ENCODE results near the gene TBC1D1. TPM values are rescaled to one million over a fixed set of nuclear protein-coding genes. Genes with fewer than 3 reads are reported as not detected.

TBC1D1 gene
- polyA plus RNA-seq, 3 donors = 23.3 to 70.0 (median 31.5) TPM

DNA sequence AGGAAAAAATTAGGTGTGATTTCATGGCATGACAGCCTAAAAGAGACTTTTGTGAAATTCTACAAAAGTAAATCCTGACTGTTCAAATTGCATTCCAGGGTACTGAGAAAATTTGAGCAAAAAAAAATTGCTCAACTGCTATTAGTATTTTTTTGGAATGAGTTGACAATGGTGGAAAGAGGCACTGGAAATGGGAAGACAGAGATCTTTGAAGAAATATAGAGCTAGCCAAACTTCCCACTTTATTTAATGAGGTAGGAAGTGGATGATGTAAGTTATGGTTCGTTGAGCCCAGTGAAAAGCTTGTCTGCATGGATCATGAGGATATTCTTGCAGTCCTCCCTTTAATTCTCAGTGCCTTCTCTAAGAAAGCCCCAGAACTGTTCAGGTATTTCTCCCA lies 253.1 kb downstream of the TBC1D1 start:
- Histone ChIP-seq H3K4me2 (replicated peaks; ENCODE audit: extremely low read depth, low read length, poor library complexity, severe bottlenecking) (no peak overlapping the region), H3K4me1 (ENCODE audit: control insufficient read depth in 1 of 2, insufficient read depth in 2 of 2, low read length in 2 of 2) (no peaks in the 10 kb centered on the region), H3K27me3 (ENCODE audit: control insufficient read depth in 2 of 2, insufficient read depth in 2 of 2, low read length in 2 of 2) (no peaks in the 10 kb centered on the region), H2AFZ (ENCODE audit: insufficient read depth, low read depth, low read length, poor library complexity, severe bottlenecking) (no peak overlapping the region), H3K36me3 (replicated peaks in 1 of 2; ENCODE audit: control insufficient read depth in 1 of 2, insufficient read depth in 2 of 2, low read length in 2 of 2) (peaks cover 20 to 39% of the 10 kb centered on the region in 2 donors), H3K79me2 (ENCODE audit: insufficient read depth, low read length) (no peaks in the 10 kb centered on the region), H3K9me3 (replicated peaks in 1 of 2; ENCODE audit: control insufficient read depth in 1 of 2, insufficient read depth in 1 of 2, low read length in 2 of 2) (no peaks in the 10 kb centered on the region), H3K9ac (ENCODE audit: insufficient read depth, low read length, poor library complexity, severe bottlenecking) (no peak overlapping the region), H3K27ac (ENCODE audit: low read depth in 1 of 2, low read length in 2 of 2) (no peak overlapping the region), H3K4me3 (replicated peaks in 1 of 3; ENCODE audit: low read depth in 2 of 3, low read length in 3 of 3) (no peak overlapping the region), H4K20me1 (ENCODE audit: insufficient read depth, low read length) (no peaks in the 10 kb centered on the region)
- Mint-ChIP-seq H3K27me3 (ENCODE audit: low read depth in 3 of 3) (peaks cover 0 to 1% (median 0%) of the 10 kb centered on the region in 3 donors), H3K36me3 (peaks cover 28 to 38% of the 10 kb centered on the region in 2 donors), H3K27ac (peak overlapping the region in 1 of 7 donors; percentile 55), H3K4me1 (no peaks in the 10 kb centered on the region), H3K4me3 (no peak overlapping the region), H3K9me3 (peaks cover 0 to 2% (median 0%) of the 10 kb centered on the region in 7 donors)
- WGBS (ENCODE audit: insufficient coverage) = no CpG with 5 or more reads among the region's 1 CpG
- TF ChIP-seq, protein P1, sequence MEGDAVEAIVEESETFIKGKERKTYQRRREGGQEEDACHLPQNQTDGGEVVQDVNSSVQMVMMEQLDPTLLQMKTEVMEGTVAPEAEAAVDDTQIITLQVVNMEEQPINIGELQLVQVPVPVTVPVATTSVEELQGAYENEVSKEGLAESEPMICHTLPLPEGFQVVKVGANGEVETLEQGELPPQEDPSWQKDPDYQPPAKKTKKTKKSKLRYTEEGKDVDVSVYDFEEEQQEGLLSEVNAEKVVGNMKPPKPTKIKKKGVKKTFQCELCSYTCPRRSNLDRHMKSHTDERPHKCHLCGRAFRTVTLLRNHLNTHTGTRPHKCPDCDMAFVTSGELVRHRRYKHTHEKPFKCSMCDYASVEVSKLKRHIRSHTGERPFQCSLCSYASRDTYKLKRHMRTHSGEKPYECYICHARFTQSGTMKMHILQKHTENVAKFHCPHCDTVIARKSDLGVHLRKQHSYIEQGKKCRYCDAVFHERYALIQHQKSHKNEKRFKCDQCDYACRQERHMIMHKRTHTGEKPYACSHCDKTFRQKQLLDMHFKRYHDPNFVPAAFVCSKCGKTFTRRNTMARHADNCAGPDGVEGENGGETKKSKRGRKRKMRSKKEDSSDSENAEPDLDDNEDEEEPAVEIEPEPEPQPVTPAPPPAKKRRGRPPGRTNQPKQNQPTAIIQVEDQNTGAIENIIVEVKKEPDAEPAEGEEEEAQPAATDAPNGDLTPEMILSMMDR (IDR thresholded peaks at IDR 0.05) = no peak
- DNase-seq = no peak
- intact Hi-C loops (cut with micrococcal nuclease) = no loop called here

- no peaks in the 10 kb centered on the region for H3K4me1 Mint-ChIP-seq
These were observed 254.3 kb downstream of the TBC1D1 start for GRCh38 chr4:38145033-38145678.

More at GRCh38 chr4:38145033-38145678, 254.3 kb downstream of the TBC1D1 start:
- Histone ChIP-seq H3K9me3 (replicated peaks in 1 of 2; ENCODE audit: control insufficient read depth in 1 of 2, insufficient read depth in 1 of 2, low read length in 2 of 2) (no peaks in the 10 kb centered on the region), H3K4me3 (replicated peaks in 1 of 3; ENCODE audit: low read depth in 2 of 3, low read length in 3 of 3) (no peak overlapping the region), H3K4me1 (ENCODE audit: control insufficient read depth in 1 of 2, insufficient read depth in 2 of 2, low read length in 2 of 2) (no peaks in the 10 kb centered on the region), H3K9ac (ENCODE audit: insufficient read depth, low read length, poor library complexity, severe bottlenecking) (no peak overlapping the region), H3K79me2 (ENCODE audit: insufficient read depth, low read length) (no peaks in the 10 kb centered on the region), H3K36me3 (replicated peaks in 1 of 2; ENCODE audit: control insufficient read depth in 1 of 2, insufficient read depth in 2 of 2, low read length in 2 of 2) (peaks cover 9 to 27% of the 10 kb centered on the region in 2 donors), H3K27me3 (ENCODE audit: control insufficient read depth in 2 of 2, insufficient read depth in 2 of 2, low read length in 2 of 2) (no peaks in the 10 kb centered on the region), H2AFZ (ENCODE audit: insufficient read depth, low read depth, low read length, poor library complexity, severe bottlenecking) (no peak overlapping the region), H4K20me1 (ENCODE audit: insufficient read depth, low read length) (no peaks in the 10 kb centered on the region), H3K27ac (ENCODE audit: low read depth in 1 of 2, low read length in 2 of 2) (no peak overlapping the region), H3K4me2 (replicated peaks; ENCODE audit: extremely low read depth, low read length, poor library complexity, severe bottlenecking) (no peak overlapping the region)
- Mint-ChIP-seq H3K36me3 (peaks cover 16 to 27% of the 10 kb centered on the region in 2 donors), H3K9me3 (peaks cover 0 to 2% (median 0%) of the 10 kb centered on the region in 7 donors), H3K27ac (no peak overlapping the region), H3K27me3 (ENCODE audit: low read depth in 3 of 3) (peaks cover 0 to 2% (median 2%) of the 10 kb centered on the region in 3 donors), H3K4me3 (no peak overlapping the region)
- DNase-seq = no peak
- intact Hi-C loops (cut with micrococcal nuclease) = no loop called here
- 78% methylated on average over 2 of the region's 4 CpGs for WGBS (ENCODE audit: insufficient coverage)
- TF ChIP-seq, protein P1 (IDR thresholded peaks at IDR 0.05) = no peak

Measured in CD14-positive monocyte (primary cell).